Erythroblast (primary cell): ENCODE results near the gene SCN5A.

Source experiments
- GATA1 ChIP-seq: IDR thresholded peaks from 2 replicates; pipeline ENCODE4 v1.6.1; 2011; ENCODE audit warnings: low read depth, mild to moderate bottlenecking, control low read depth, low read length, moderate library complexity
- POLR2A ChIP-seq: IDR thresholded peaks from 2 replicates; pipeline ENCODE4 v1.6.1; 2011; ENCODE audit warnings: mild to moderate bottlenecking, low read length

DNA sequence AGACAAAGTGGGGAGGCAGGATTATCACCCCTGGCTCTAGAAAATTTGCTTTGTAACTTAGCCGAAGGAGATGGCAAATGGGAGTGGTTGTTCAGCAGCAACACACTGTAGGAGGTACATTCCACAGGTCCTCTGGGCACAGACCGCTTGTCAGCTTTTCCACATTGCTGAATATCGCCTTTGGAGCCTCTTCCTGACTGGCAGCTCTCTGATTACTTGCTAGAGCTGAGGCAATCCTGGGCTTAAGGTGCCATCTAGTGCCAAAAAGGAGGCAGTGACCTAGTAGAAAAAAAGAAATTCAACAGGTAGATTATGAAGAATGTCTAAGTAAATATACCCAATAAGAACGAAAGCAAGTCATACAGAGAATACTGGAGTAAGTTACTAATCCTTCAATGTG is 13.1 kb upstream of the SCN5A start:
- TF ChIP-seq POLR2A (no peak), GATA1 (no peak)
